ENCODE data around the gene KLK3. TPM values are rescaled to one million over a fixed set of nuclear protein-coding genes. Genes with fewer than 3 reads are reported as not detected.
"Not testable (repeated sequence)": the region's sequence is repeated elsewhere in the genome, so short reads cannot be mapped to it uniquely, and the experiment has no call there.

The KLK3 gene
- total RNA-seq (not detected), polyA plus RNA-seq (1 to 10 TPM; 1.8 to 4.2 (median 3.0) TPM)

DNA sequence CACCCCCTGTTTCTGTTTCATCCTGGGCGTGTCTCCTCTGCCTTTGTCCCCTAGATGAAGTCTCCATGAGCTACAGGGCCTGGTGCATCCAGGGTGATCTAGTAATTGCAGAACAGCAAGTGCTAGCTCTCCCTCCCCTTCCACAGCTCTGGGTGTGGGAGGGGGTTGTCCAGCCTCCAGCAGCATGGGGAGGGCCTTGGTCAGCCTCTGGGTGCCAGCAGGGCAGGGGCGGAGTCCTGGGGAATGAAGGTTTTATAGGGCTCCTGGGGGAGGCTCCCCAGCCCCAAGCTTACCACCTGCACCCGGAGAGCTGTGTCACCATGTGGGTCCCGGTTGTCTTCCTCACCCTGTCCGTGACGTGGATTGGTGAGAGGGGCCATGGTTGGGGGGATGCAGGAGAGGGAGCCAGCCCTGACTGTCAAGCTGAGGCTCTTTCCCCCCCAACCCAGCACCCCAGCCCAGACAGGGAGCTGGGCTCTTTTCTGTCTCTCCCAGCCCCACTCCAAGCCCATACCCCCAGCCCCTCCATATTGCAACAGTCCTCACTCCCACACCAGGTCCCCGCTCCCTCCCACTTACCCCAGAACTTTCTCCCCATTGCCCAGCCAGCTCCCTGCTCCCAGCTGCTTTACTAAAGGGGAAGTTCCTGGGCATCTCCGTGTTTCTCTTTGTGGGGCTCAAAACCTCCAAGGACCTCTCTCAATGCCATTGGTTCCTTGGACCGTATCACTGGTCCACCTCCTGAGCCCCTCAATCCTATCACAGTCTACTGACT is at the start of gene KLK3:
TSS of gene KLK3 (plus strand) at position 280 of the 775 bp plus-strand sequence. CDS start at position 321, 41 bp downstream.
- Histone ChIP-seq H3K4me1 (no peaks in the 10 kb centered on the region), H3K9me3 (no peaks in the 10 kb centered on the region), H3K4me3 (no peak within 1 kb of the TSS), H3K27ac (no peak within 1 kb of the TSS), H3K36me3 (no peaks in the 10 kb centered on the region), H3K27me3 (peaks cover 0 to 62% (median 9%) of the 10 kb centered on the region in 3 donors)
- WGBS, 2 donors, result 70 to 78% methylated on average over 9 of the region's 9 CpGs
- TF ChIP-seq, protein P1, sequence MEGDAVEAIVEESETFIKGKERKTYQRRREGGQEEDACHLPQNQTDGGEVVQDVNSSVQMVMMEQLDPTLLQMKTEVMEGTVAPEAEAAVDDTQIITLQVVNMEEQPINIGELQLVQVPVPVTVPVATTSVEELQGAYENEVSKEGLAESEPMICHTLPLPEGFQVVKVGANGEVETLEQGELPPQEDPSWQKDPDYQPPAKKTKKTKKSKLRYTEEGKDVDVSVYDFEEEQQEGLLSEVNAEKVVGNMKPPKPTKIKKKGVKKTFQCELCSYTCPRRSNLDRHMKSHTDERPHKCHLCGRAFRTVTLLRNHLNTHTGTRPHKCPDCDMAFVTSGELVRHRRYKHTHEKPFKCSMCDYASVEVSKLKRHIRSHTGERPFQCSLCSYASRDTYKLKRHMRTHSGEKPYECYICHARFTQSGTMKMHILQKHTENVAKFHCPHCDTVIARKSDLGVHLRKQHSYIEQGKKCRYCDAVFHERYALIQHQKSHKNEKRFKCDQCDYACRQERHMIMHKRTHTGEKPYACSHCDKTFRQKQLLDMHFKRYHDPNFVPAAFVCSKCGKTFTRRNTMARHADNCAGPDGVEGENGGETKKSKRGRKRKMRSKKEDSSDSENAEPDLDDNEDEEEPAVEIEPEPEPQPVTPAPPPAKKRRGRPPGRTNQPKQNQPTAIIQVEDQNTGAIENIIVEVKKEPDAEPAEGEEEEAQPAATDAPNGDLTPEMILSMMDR (IDR thresholded peaks at IDR 0.05), result no peak
- no peak for TF ChIP-seq POLR2A (IDR thresholded peaks at IDR 0.05)
- TF ChIP-seq EP300 (IDR thresholded peaks at IDR 0.05), result no peak
- TF ChIP-seq POLR2AphosphoS5 (IDR thresholded peaks at IDR 0.05), result no peak
- intact Hi-C loops (cut with DNase I), result no loop called here
- DNase-seq, result no peak

DNA sequence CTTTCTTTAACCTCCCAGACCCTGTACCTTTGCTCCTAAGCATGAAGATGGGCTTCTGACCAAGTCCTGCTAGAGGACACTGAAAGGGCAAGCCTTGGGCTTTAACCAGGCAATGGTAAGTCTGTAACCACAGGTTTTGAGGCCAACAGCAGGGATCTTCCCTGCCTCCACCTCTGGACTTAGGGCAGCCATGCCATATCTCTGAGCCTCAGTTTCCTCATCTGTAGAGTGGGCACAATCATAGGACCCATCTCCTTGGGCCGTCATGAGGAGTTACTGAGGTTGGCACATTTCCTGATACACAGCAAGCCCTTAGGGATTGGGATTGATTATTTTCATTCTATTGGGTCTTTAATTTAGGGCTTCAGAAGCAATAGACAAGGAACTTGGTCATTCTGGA is 45.9 kb upstream of the KLK3 start:
- no peak overlapping the region for H3K4me3 ChIP-seq
- no peak for DNase-seq
- H3K9me3 ChIP-seq, result no peaks in the 10 kb centered on the region
- 78% methylated on average over 1 of the region's 1 CpG for WGBS, 2 donors
- H3K4me1 ChIP-seq, result peaks cover 0 to 5% (median 2%) of the 10 kb centered on the region in 4 donors
- no peak overlapping the region for H3K27ac ChIP-seq
- peaks cover 0 to 5% (median 0%) of the 10 kb centered on the region in 3 donors for H3K27me3 ChIP-seq
- H3K36me3 ChIP-seq, result no peaks in the 10 kb centered on the region
- TF ChIP-seq, protein P1 (IDR thresholded peaks at IDR 0.05), result no peak
- TF ChIP-seq POLR2AphosphoS5 (IDR thresholded peaks at IDR 0.05) (no peak), POLR2A (IDR thresholded peaks at IDR 0.05) (no peak), EP300 (IDR thresholded peaks at IDR 0.05) (no peak)
- intact Hi-C loops (cut with DNase I), result no loop called here

DNA sequence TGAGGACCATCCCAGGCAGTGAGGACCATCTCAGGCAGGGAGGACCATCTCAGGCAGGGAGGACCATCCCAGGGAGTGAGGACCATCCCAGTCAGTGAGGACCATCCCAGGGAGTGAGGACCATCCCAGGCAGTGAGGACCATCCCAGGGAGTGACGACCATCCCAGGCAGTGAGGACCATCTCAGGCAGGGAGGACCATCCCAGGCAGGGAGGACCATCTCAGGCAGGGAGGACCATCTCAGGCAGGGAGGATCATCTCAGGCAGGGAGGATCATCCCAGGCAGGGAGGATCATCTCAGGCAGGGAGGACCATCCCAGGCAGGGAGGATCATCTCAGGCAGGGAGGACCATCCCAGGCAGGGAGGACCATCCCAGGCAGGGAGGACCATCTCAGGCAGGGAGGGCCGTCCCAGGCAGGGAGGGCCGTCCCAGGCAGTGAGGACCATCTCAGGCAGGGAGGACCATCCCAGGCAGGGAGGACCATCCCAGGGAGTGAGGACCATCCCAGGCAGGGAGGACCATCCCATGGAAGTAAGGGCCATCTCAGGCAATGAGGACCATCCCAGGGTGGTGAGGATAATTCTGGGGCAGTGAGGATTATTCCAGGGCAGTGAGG is 43.0 kb upstream of the KLK3 start:
- H3K9me3 ChIP-seq; DNase-seq; intact Hi-C loops (cut with DNase I); H3K4me3 ChIP-seq; H3K27ac ChIP-seq; H3K36me3 ChIP-seq; H3K4me1 ChIP-seq: not testable (repeated sequence)
- peaks cover 0 to 24% (median 0%) of the 10 kb centered on the region in 3 donors for H3K27me3 ChIP-seq
- 66 to 77% methylated on average over 3 of the region's 3 CpGs for WGBS, 2 donors

DNA sequence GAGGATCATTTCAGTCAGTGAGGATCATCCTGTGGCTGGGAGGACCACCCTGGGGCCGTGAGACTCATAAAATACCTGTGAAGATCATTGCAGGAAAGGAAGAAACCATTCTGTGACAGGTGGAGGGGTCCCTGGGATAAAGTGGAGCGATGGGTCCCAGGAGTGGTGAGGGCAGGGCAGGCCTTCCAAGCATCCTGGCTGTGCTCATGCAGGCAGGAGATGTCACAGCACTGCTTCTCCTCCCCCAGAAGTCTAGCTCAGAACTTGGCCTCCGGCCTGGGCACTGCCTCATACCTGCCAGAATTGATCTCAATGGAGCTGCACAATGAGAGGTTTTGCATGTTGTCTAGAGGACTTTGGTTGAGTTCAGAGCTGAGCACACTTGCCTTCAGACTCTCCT is 42.2 kb upstream of the KLK3 start:
- no peaks in the 10 kb centered on the region for H3K36me3 ChIP-seq
- intact Hi-C loops (cut with DNase I), result no loop called here
- H3K27ac ChIP-seq, result no peak overlapping the region
- peaks cover 0 to 31% (median 4%) of the 10 kb centered on the region in 3 donors for H3K27me3 ChIP-seq
- no peak for DNase-seq
- no peaks in the 10 kb centered on the region for H3K4me1 ChIP-seq
- H3K9me3 ChIP-seq, result no peaks in the 10 kb centered on the region
- H3K4me3 ChIP-seq, result no peak overlapping the region
- TF ChIP-seq, protein P1 (IDR thresholded peaks at IDR 0.05), result no peak
- no peak for TF ChIP-seq EP300 (IDR thresholded peaks at IDR 0.05)
- TF ChIP-seq POLR2AphosphoS5 (IDR thresholded peaks at IDR 0.05), result no peak
- no peak for TF ChIP-seq POLR2A (IDR thresholded peaks at IDR 0.05)
- 63 to 71% methylated on average over 3 of the region's 3 CpGs for WGBS, 2 donors

DNA sequence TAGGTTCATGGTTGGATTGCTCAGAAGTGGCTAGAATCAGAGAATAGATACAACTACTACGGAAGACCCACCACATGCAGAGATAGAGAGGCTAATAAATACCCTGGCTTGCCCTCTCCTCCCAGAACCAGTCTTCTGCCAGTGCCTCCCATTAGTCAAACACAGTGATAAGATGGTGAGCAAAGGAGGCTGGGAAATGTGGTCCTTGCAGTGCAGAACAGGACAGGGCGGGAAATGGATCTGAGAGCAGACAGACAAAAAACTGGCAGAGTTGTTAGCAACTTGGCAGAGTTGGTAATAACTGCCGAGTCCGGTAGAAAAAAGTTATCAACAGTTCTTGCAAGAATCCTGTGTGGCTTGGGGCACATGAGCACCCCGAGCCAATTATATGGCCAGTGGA is 39.8 kb upstream of the KLK3 start:
- peaks cover 8 to 56% (median 27%) of the 10 kb centered on the region in 3 donors for H3K27me3 ChIP-seq
- intact Hi-C loops (cut with DNase I), result no loop called here

More for the DNA sequence above, 39.8 kb upstream of the KLK3 start:
- no peaks in the 10 kb centered on the region for H3K36me3 ChIP-seq
- peaks cover 0 to 6% (median 5%) of the 10 kb centered on the region in 4 donors for H3K4me1 ChIP-seq
- no peak overlapping the region for H3K4me3 ChIP-seq
- H3K9me3 ChIP-seq, result no peaks in the 10 kb centered on the region
- no peak for TF ChIP-seq POLR2A (IDR thresholded peaks at IDR 0.05)
- no peak for TF ChIP-seq POLR2AphosphoS5 (IDR thresholded peaks at IDR 0.05)
- TF ChIP-seq EP300 (IDR thresholded peaks at IDR 0.05), result no peak
- TF ChIP-seq, protein P1 (IDR thresholded peaks at IDR 0.05), result no peak
- no peak overlapping the region for H3K27ac ChIP-seq
- WGBS, 2 donors, result 84% methylated on average over 5 of the region's 5 CpGs
- DNase-seq, result no peak

All from sigmoid colon (tissue), 7 donors.